ENCODE data around the gene PRKAG2.
"Not testable (repeated sequence)": the region's sequence is repeated elsewhere in the genome, so short reads cannot be mapped to it uniquely, and the experiment has no call there.

Gene PRKAG2

DNA sequence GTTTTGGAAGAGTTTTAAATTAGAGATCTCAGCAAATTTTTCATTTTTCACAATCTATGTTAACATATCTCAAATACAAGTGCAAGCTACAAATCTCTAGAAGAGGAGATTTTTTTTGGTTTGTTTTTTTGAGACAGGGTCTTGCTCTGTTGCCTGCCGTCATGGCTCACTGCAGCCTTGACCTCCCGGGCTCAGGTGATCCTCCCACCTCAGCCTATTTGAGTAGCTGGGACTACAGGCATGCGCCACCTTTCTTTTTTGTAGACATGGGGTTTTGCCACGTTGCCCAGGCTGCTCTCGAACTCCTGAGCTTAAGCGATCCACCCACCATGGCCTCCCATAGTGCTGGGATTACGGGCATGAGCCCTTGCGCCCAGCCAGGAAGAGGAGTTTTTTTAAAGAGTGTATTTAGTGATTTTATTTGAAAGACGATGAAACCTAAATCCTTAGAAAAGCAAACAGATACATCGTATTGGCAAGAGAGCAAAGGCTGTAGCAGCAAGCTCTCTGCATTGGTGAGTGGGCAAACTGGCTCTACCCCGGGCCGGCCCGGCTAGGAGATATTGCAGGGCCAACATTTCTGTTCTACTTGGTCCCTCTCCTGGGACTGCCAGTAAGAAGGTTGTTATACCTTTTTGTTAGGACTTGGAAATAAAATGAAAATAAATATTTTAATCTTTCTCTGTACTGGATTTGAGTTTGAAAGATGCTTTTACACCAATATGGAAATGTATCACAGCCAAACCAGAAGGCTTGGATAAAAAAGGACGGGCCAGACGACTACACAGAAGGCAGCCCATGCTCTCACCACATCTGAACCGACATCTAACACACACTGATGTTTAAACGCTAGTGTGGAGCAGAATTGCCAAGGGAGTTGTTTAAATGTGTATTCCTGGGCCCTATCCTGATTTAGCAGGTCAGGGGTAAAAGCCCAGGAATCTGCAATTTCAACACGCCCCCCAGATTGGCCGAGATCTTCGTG is 307.7 kb downstream of the PRKAG2 start:
- DNase-seq = no peak

DNA sequence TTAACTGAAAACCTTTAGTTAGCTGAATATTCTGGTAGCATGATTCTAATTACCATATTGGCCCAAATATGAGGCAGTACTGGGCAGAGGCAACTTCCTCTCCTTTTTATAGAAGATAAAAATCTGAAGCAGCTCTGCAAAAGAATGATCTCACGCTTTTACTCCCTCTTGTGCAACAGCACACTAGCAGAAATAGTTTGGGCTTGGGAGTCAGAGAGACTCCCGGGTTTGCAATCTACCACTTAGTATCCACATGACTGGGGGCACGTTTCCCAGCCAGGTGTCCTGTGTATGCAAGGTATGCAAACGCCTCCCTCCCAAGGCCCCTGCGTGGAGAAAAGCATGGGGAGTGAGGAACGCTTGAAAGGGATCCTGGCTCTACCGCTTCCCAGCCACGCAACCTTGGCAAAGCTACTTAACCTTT is 310.0 kb downstream of the PRKAG2 start:
- DNase-seq = peak; percentile 64

- peak; percentile 48 for DNase-seq
These were observed 311.4 kb downstream of the PRKAG2 start for GRCh38 chr7:151565541-151565940.

DNA sequence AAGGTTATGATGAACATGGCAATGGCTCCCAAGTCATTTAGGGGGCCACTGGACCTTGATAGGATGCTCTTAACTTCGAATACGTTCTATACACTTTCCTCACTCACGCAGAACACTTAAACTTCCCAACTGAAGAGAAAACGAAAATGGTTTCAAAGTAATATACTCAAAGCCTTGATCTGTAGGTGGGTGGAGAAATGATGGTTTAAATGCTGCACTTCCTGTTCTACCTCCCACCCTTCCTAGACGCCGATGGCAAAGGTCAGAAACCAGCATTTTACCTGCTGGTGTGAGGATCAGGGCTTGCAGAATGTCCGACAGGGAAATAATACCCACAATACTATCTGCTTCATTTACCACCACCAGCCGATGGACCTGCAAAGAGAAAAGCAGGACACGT is 316.7 kb downstream of the PRKAG2 start:
- no peak for DNase-seq

DNA sequence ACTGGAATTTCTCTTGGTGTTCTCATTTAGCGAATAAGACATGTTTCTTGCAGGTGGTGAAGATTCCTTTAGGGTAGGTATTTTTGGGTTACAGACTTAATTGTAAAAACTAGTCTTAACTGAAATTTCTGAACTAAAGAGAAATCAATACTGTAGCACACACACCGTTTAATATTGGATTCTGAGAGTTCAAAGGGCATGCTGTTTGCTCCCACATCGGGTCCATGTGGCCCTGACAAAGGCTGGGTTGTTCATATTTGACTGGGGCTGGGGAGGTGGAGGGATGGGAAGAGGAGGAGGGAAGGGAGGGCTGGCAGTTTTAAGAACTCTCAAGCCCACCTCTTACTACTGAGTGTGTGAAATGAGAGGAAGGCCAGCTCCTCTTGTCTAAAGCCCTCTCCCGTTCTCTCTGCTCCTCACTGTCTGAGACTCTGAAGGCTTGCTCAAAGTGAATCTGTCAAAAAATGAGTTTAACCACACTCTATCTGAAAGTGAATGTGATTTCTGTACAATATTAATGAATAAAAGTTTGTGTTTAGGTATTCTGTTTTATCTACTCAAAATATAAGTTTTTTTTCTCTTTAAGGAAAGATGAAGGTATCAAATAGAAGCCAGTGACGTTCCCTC is 317.2 kb downstream of the PRKAG2 start:
- no peak for DNase-seq

DNA sequence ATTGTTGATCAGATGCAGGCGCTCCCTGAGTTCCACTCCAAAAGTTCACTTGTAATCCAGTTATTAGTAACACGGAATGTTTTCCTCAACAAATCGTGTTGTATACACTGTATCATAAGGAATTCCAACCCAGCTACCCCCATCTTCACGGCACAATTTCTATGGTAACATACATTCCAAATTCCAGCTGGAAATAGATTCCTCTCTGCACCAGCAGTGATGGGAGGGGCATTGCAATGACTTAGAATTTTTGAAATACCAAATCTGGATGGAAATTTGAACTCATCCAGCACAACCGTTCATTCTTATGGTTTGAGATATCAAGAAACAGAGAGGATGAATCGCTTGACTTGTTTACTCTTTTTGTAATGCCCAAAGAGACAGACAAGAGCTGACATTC is 318.3 kb downstream of the PRKAG2 start:
- peak; percentile 90 for DNase-seq

- no peak for DNase-seq
These were observed 320.3 kb downstream of the PRKAG2 start for GRCh38 chr7:151556592-151556991.

- DNase-seq = no peak
These were observed 323.6 kb downstream of the PRKAG2 start for GRCh38 chr7:151553356-151553755.

DNA sequence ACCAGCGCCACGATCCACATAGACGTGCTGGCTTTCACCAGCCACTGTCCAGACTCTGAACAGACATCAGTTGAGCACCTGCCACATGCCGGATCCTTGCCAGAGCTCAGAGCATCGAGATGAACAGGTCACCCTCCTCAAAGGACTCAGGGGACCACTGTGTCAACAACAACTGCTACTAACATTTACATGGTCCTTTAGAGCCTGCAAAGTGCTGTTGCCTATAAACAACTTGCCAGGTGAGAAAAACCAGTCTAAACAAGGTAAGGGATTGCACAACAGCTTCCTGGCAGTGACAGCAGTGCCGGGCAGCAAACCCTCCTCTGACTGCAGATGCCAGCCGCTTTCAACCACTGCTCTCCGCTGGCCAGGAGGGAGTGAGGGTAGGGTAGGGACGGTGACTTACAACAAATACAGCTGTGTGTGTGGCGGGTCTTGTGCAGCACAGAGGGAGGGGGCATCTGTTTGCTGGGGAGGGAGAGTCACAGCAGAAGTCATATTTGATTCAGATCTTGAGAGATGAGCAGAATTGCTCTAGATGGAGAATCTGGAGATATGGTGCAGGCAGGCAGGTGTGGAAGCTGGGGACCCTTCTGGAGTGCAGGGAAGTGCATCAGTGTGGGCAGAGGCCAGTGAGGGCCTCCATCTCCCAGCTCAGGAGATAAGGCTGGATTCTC is 324.4 kb downstream of the PRKAG2 start:
- no peak for DNase-seq

- DNase-seq = peak; percentile 37
These were observed 325.1 kb downstream of the PRKAG2 start for GRCh38 chr7:151551820-151552219.

DNA sequence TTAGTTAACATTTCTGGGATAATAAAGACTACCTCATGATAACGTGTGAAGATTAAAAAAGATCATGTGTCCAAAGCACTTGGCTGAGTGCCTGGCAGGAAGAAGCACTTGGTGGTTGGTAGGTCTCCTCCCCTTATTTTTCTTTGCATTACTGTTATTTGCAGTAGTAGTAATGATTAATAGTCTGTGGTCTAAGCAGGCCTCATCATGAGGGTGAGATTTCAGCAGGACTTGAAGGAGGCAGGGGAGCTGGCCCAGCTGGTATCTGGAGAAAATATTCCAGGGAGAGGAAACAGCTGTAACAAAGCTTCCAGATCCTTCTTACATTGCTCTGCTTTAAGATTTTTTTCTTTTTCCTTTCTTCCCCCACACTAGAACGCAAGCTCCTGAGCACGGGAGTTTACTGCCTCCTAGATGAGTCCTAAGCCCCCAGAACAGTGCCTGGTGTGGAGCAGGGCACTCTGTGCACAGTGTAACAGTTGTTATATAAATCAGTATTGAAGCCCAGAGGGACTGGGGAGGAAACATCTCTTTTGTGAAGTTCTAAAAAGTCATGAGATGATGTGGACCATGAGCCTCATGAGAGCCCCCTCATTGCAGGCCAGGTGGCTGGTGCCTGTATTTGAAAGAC is 326.1 kb downstream of the PRKAG2 start:
- DNase-seq = peak; percentile 88

DNA sequence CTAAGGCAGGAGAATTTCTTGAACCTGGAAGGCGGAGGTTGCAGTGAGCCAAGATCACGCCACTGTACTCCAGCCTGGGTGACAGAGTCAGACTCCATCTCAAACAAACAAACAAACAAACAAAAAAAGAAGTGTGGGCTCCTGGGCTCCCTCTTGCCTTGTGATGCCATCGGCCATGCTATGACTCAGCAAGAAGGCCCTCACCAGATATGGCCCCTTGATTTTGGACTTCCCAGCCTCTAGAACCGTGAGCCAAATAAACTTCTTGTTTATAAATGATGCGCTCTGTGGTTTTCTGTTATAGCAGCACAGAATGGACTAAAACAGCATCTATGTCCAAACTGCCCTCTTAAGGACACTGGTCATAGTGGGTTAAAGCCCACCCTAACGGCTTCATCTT is 327.3 kb downstream of the PRKAG2 start:
- DNase-seq = no peak

GRCh38 chr7:151549083-151549482 is 327.8 kb downstream of the PRKAG2 start:
- no peak for DNase-seq

- DNase-seq = no peak
These were observed 332.7 kb downstream of the PRKAG2 start for GRCh38 chr7:151544183-151544582.

GRCh38 chr7:151542606-151543130 is 334.2 kb downstream of the PRKAG2 start:
- DNase-seq = no peak

DNA sequence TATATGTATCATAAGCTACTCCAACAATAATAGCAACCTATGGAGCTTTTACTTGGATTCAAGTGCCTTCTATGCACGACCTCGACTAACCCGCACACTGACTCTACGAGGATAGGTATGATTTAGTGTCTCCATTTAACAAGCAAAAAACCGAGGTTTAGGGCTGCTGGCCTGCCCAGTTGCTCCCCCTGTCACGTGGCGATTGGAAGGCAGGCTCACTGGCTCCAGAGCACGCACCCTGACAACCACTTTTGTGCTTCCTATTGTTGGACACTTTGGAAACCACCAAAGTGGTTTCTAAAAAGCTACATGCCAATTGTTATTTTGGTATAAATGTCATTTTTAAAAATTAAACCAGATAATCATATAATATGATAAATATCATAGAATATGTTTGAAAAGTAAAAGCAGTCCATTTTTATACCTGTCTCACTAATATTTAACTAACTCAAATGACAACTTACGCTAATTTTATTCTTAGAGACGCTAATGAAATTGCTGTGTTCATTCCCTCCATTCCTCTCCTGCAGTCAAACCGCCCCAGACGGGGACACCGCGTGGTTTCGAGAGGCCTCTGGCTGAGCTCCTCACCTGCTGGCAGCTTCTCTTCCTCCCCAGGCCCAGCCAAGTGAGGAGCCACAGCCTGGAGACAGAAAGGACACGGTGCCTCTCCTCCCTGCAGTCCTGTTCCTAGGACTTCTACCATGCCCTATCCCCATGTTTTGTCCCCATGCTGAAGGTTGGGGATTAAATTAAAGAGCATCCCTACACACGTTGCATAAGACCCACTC is 335.0 kb downstream of the PRKAG2 start:
- DNase-seq = no peak

GRCh38 chr7:151540146-151540545 is 336.8 kb downstream of the PRKAG2 start:
- DNase-seq = no peak

DNA sequence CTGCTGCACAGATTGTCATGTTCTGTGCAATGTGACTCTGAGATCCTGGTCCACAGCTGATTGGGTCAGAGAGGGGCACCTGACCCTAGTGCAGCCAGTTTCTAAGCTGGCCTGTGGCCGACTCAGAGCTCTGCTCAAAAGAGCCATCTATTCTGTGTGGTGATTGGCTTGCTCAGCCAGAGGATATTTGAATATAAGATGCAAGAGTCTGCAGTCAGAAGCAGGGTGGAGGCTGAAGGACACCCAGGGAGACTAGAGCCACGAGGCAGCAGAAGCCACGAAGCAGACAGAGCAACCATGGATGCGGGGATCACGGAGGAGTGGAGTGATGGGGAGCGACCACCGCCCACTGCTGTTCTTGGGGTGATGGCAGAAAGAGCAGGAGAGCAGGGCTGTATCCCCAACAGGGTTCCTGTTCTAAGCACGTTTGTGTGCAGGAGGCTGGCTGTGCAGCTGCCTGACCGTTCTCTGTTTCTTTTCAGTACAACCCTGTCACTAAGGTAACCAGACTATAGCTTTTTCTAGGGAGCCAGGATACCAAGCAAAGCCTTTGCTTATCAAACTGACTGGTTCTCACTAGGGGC is 337.7 kb downstream of the PRKAG2 start:
- no peak for DNase-seq

GRCh38 chr7:151537818-151538561 is 338.9 kb downstream of the PRKAG2 start:
- no peak for DNase-seq

GRCh38 chr7:151536178-151536577 is 340.7 kb downstream of the PRKAG2 start:
- DNase-seq = not testable (repeated sequence)

DNA sequence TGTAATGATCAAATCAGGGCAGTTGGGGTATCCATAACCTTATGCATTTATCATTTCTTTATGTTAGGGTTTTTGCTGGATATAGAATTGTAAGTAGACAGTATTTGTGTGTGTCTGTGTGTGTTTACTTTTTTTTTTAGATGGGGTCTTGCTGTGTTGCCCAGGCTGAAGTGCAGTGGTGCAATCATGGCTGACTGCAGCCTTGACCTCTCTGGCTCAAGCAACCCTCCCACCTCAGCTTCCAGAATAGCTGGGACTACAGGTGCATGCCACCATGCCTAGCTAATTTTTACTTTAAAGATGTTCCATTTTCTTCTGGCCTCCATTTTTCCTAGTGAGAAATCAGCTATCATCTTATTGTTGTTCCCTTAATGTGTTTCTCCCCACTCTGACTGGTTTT is 347.1 kb downstream of the PRKAG2 start:
- no peak for DNase-seq

Data from fibroblast of upper back skin (primary cell).